ENCODE results near the gene AMELX.

AMELX gene

GRCh38 chrX:11293113-11293512, at the start of gene AMELX:
TSS of gene AMELX (plus strand) at chrX:11293413. CDS start at chrX:11294789, 1,376 bp downstream.
- Histone ChIP-seq H3K27me3 (ENCODE audit: control insufficient read depth, insufficient read depth, low read length) (no peaks in the 10 kb centered on the region), H3K4me1 (ENCODE audit: control insufficient read depth, insufficient read depth, low read length) (no peaks in the 10 kb centered on the region), H3K9ac (ENCODE audit: low read length) (no peak within 1 kb of the TSS), H3K36me3 (ENCODE audit: control insufficient read depth, insufficient read depth, low read length) (no peaks in the 10 kb centered on the region), H3K9me3 (ENCODE audit: control insufficient read depth, low read length) (no peaks in the 10 kb centered on the region), H3K4me3 (ENCODE audit: low read length) (no peak within 1 kb of the TSS)

DNA sequence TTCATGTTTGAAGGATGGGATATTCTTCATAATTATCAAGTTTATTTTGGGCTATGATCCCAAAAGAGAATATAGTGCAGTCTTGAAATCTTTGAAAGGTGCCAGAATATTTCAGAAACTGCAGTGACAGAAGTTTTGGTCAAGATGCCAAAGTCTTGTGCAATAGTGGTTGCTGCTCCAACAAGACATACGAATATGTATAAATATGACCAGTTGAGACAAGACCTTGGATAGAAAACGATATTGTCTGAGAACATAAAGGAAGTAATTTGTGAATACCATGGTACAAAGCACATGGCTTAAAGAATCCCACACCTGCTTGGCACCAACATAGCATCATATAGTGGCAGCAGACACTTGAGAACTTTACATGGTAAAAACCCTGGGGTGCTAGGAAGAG, 48.6 kb upstream of the AMELX start:
- Histone ChIP-seq H3K9me3 (ENCODE audit: control insufficient read depth, low read length) (no peaks in the 10 kb centered on the region), H3K27me3 (ENCODE audit: control insufficient read depth, insufficient read depth, low read length) (no peaks in the 10 kb centered on the region), H3K9ac (ENCODE audit: low read length) (no peak overlapping the region), H3K4me1 (ENCODE audit: control insufficient read depth, insufficient read depth, low read length) (peaks cover 19% of the 10 kb centered on the region), H3K36me3 (ENCODE audit: control insufficient read depth, insufficient read depth, low read length) (no peaks in the 10 kb centered on the region), H3K4me3 (ENCODE audit: low read length) (no peak overlapping the region)

GRCh38 chrX:11254417-11255109, 38.6 kb upstream of the AMELX start:
- Histone ChIP-seq H3K4me1 (ENCODE audit: control insufficient read depth, insufficient read depth, low read length) (peaks cover 16% of the 10 kb centered on the region), H3K9me3 (ENCODE audit: control insufficient read depth, low read length) (no peaks in the 10 kb centered on the region), H3K27me3 (ENCODE audit: control insufficient read depth, insufficient read depth, low read length) (no peaks in the 10 kb centered on the region)

GRCh38 chrX:11257290-11257689, 35.9 kb upstream of the AMELX start:
- Histone ChIP-seq H3K27me3 (ENCODE audit: control insufficient read depth, insufficient read depth, low read length) (no peaks in the 10 kb centered on the region), H3K4me1 (ENCODE audit: control insufficient read depth, insufficient read depth, low read length) (peaks cover 22% of the 10 kb centered on the region), H3K9me3 (ENCODE audit: control insufficient read depth, low read length) (no peaks in the 10 kb centered on the region), H3K36me3 (ENCODE audit: control insufficient read depth, insufficient read depth, low read length) (no peaks in the 10 kb centered on the region), H3K4me3 (ENCODE audit: low read length) (no peak overlapping the region), H3K9ac (ENCODE audit: low read length) (no peak overlapping the region)

More at GRCh38 chrX:11254417-11255109, 38.6 kb upstream of the AMELX start:
- Histone ChIP-seq H3K9ac (ENCODE audit: low read length) (no peak overlapping the region), H3K36me3 (ENCODE audit: control insufficient read depth, insufficient read depth, low read length) (no peaks in the 10 kb centered on the region), H3K4me3 (ENCODE audit: low read length) (no peak overlapping the region)

- no peak overlapping the region for H3K4me3 ChIP-seq (ENCODE audit: low read length)
- H3K9ac ChIP-seq (ENCODE audit: low read length): no peak overlapping the region
- H3K36me3 ChIP-seq (ENCODE audit: control insufficient read depth, insufficient read depth, low read length): no peaks in the 10 kb centered on the region
- H3K9me3 ChIP-seq (ENCODE audit: control insufficient read depth, low read length): no peaks in the 10 kb centered on the region
- peaks cover 22% of the 10 kb centered on the region for H3K4me1 ChIP-seq (ENCODE audit: control insufficient read depth, insufficient read depth, low read length)
- no peaks in the 10 kb centered on the region for H3K27me3 ChIP-seq (ENCODE audit: control insufficient read depth, insufficient read depth, low read length)
These were observed 35.5 kb upstream of the AMELX start for GRCh38 chrX:11257711-11258110.

- H3K36me3 ChIP-seq (ENCODE audit: control insufficient read depth, insufficient read depth, low read length): no peaks in the 10 kb centered on the region
- H3K4me1 ChIP-seq (ENCODE audit: control insufficient read depth, insufficient read depth, low read length): peaks cover 20% of the 10 kb centered on the region
- H3K9ac ChIP-seq (ENCODE audit: low read length): no peak overlapping the region
- H3K4me3 ChIP-seq (ENCODE audit: low read length): no peak overlapping the region
- no peaks in the 10 kb centered on the region for H3K9me3 ChIP-seq (ENCODE audit: control insufficient read depth, low read length)
- H3K27me3 ChIP-seq (ENCODE audit: control insufficient read depth, insufficient read depth, low read length): no peaks in the 10 kb centered on the region
These were observed 33.8 kb upstream of the AMELX start for GRCh38 chrX:11259437-11259836.

DNA sequence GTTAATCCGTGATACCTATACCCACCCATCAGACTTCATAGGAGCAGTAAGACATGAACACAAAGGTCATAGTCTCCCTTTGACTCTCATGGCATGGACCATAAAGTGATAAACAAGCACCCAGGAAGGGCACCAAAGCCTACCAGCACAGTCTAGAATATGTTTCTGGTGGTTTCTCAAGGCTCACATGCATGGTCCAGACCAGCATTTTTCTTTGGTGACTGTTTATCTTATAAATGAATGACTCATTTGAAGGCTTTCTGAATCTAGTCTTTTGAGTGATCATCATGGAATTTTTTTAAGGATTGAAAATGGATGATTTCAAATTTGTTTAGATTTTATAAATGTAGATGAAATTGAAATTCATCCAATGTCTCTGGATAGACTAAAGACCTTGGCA, 32.0 kb upstream of the AMELX start:
- no peaks in the 10 kb centered on the region for H3K9me3 ChIP-seq (ENCODE audit: control insufficient read depth, low read length)
- peaks cover 14% of the 10 kb centered on the region for H3K4me1 ChIP-seq (ENCODE audit: control insufficient read depth, insufficient read depth, low read length)
- no peaks in the 10 kb centered on the region for H3K36me3 ChIP-seq (ENCODE audit: control insufficient read depth, insufficient read depth, low read length)
- no peak overlapping the region for H3K4me3 ChIP-seq (ENCODE audit: low read length)
- H3K9ac ChIP-seq (ENCODE audit: low read length): no peak overlapping the region
- no peaks in the 10 kb centered on the region for H3K27me3 ChIP-seq (ENCODE audit: control insufficient read depth, insufficient read depth, low read length)

DNA sequence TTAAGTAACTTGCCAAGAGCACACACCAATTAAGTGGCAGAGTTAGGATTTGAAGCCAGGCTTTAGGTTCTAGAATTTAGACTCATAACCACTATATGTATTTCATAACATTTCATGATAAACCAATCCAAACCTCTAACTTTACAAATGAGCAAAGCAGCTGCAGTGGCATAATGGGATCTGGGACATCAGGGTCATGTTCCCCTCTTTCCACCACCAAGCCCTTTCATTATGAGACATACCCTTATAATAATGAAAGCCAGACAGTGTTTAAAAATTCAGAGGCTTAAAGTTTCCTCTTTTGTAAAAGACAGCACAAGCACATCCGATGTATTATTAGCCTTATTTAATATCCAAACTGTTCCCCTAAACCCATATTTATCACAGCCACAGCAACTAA, 28.3 kb upstream of the AMELX start:
- no peaks in the 10 kb centered on the region for H3K36me3 ChIP-seq (ENCODE audit: control insufficient read depth, insufficient read depth, low read length)
- H3K4me3 ChIP-seq (ENCODE audit: low read length): no peak overlapping the region
- no peaks in the 10 kb centered on the region for H3K27me3 ChIP-seq (ENCODE audit: control insufficient read depth, insufficient read depth, low read length)
- peaks cover 21% of the 10 kb centered on the region for H3K4me1 ChIP-seq (ENCODE audit: control insufficient read depth, insufficient read depth, low read length)
- H3K9me3 ChIP-seq (ENCODE audit: control insufficient read depth, low read length): no peaks in the 10 kb centered on the region
- H3K9ac ChIP-seq (ENCODE audit: low read length): no peak overlapping the region

DNA sequence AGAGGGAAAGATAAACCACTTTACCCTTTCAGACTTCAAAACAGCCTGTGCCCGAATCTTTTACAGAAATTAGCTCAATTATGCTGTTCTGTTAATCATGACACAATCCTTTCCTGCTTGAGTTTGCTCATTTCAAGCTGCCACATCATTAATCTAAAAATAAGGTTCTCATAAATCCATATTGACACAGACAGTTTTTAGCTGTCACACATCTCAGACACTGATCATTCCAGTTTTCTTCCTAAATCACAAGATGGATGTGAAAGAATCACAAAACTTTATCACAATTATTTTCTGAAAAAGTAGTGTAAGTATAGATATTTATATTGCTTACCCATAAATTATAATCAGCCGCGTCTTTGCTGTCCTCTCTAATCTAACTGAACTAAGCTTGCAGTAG, 27.9 kb upstream of the AMELX start:
- Histone ChIP-seq H3K9me3 (ENCODE audit: control insufficient read depth, low read length) (no peaks in the 10 kb centered on the region), H3K9ac (ENCODE audit: low read length) (no peak overlapping the region), H3K27me3 (ENCODE audit: control insufficient read depth, insufficient read depth, low read length) (no peaks in the 10 kb centered on the region), H3K36me3 (ENCODE audit: control insufficient read depth, insufficient read depth, low read length) (no peaks in the 10 kb centered on the region), H3K4me3 (ENCODE audit: low read length) (no peak overlapping the region), H3K4me1 (ENCODE audit: control insufficient read depth, insufficient read depth, low read length) (peaks cover 21% of the 10 kb centered on the region)

DNA sequence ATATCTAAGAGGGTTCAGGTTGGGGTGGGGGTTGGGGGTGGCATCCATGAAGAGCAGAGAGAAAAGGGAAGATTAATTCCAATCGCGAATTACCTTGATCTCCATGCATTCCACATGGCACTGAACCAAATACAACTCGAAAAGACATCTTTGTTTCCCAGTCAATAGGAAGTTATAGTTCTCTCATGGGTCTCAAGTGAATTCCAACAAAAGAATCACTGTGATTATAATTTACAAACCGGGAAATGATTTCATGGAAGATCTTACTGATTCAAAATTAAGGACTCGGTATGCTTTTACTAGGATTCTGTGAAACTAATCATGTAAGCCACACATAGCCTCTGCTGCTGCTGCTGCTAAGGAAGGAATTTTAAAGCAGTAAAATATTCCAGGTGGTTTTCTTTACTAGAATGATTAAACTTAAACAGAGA, 26.6 kb upstream of the AMELX start:
- Histone ChIP-seq H3K36me3 (ENCODE audit: control insufficient read depth, insufficient read depth, low read length) (no peaks in the 10 kb centered on the region), H3K9ac (ENCODE audit: low read length) (no peak overlapping the region), H3K27me3 (ENCODE audit: control insufficient read depth, insufficient read depth, low read length) (no peaks in the 10 kb centered on the region), H3K9me3 (ENCODE audit: control insufficient read depth, low read length) (no peaks in the 10 kb centered on the region), H3K4me3 (ENCODE audit: low read length) (no peak overlapping the region), H3K4me1 (ENCODE audit: control insufficient read depth, insufficient read depth, low read length) (peaks cover 15% of the 10 kb centered on the region)

- Histone ChIP-seq H3K9ac (ENCODE audit: low read length) (no peak overlapping the region), H3K4me3 (ENCODE audit: low read length) (no peak overlapping the region), H3K36me3 (ENCODE audit: control insufficient read depth, insufficient read depth, low read length) (no peaks in the 10 kb centered on the region), H3K9me3 (ENCODE audit: control insufficient read depth, low read length) (no peaks in the 10 kb centered on the region), H3K4me1 (ENCODE audit: control insufficient read depth, insufficient read depth, low read length) (peaks cover 15% of the 10 kb centered on the region), H3K27me3 (ENCODE audit: control insufficient read depth, insufficient read depth, low read length) (no peaks in the 10 kb centered on the region)
These were observed 25.8 kb upstream of the AMELX start for GRCh38 chrX:11267425-11267824.

DNA sequence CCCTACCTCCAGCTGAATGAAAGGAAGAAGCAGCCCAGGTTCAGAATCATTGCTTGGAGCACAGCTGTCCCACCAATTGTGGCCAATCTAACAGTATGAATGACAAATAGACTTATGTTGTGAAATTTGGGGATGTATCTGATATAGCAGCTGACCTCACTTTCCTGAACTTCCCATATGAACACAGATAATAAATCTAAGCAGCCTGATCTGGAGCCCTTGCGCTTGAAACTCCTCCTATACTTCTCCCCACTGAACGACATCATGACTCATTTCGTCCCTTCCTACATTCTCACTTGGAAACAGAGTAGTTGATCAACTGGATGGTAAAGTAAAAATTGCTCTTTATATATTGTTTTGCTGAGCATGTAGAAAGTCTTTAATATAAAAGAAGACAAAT, 24.2 kb upstream of the AMELX start:
- peaks cover 9% of the 10 kb centered on the region for H3K4me1 ChIP-seq (ENCODE audit: control insufficient read depth, insufficient read depth, low read length)
- no peak overlapping the region for H3K4me3 ChIP-seq (ENCODE audit: low read length)
- no peaks in the 10 kb centered on the region for H3K9me3 ChIP-seq (ENCODE audit: control insufficient read depth, low read length)
- H3K9ac ChIP-seq (ENCODE audit: low read length): no peak overlapping the region
- H3K36me3 ChIP-seq (ENCODE audit: control insufficient read depth, insufficient read depth, low read length): no peaks in the 10 kb centered on the region
- no peaks in the 10 kb centered on the region for H3K27me3 ChIP-seq (ENCODE audit: control insufficient read depth, insufficient read depth, low read length)

GRCh38 chrX:11269996-11270395, 23.2 kb upstream of the AMELX start:
- H3K4me1 ChIP-seq (ENCODE audit: control insufficient read depth, insufficient read depth, low read length): peaks cover 7% of the 10 kb centered on the region
- no peaks in the 10 kb centered on the region for H3K27me3 ChIP-seq (ENCODE audit: control insufficient read depth, insufficient read depth, low read length)
- no peak overlapping the region for H3K9ac ChIP-seq (ENCODE audit: low read length)
- H3K4me3 ChIP-seq (ENCODE audit: low read length): no peak overlapping the region
- no peaks in the 10 kb centered on the region for H3K36me3 ChIP-seq (ENCODE audit: control insufficient read depth, insufficient read depth, low read length)
- H3K9me3 ChIP-seq (ENCODE audit: control insufficient read depth, low read length): no peaks in the 10 kb centered on the region

Data from mucosa of stomach (tissue), 1 donor.